Superior temporal gyrus (tissue), 1 donor: ENCODE measurements around the gene FAM13A.

ENCODE experiments used
- DNase-seq: peaks from one replicate; pipeline ENCODE4 v3.0.0-alpha.2; 2016; ENCODE audit errors: extremely low spot score

Gene FAM13A

GRCh38 chr4:88843067-88843685 lies 213.8 kb downstream of the FAM13A start:
- DNase-seq: no peak

GRCh38 chr4:88841635-88842034 lies 215.3 kb downstream of the FAM13A start:
- no peak for DNase-seq

GRCh38 chr4:88836216-88836615 lies 220.8 kb downstream of the FAM13A start:
- DNase-seq: no peak

DNA sequence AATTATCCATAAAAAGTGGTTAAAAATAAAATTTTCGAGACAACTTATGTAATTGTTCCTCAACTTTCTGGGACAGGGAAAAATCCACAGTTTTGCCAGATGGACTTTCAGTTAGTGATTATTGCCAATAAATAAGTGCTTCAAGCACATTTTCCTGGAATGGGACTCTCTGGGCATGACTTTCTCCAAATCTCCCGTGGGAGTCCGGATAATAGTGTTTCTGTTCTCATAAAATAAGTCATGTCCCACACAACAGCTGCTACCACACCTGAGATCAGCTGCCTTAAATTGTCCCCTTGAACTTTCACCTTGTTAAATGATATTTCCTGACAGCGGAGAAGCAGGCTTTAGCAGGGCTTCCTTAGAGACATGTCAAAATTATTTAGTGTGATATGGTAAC lies 226.0 kb downstream of the FAM13A start:
- no peak for DNase-seq

- DNase-seq: no peak
These were observed 226.4 kb downstream of the FAM13A start for GRCh38 chr4:88830598-88830997.

GRCh38 chr4:88828842-88829571 lies 228.0 kb downstream of the FAM13A start:
- no peak for DNase-seq

DNA sequence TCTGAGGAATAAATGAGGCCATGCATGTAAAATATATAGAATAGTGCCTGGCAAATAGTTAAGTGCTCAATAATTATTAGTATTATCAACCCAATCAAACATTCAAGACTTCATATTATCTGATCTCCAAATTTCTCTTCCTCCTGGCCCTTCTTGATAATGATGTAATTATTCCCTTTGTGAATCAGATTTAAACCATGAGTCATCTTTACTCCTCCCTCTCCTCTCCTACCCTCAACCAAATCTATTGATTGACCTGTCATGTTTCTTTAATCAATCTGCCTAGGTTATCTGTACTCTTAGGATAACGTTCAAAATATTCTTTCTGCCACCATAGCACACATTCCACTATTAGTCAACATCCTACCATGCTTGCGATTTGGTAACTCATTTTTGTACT lies 229.5 kb downstream of the FAM13A start:
- DNase-seq: no peak

- no peak for DNase-seq
These were observed 230.2 kb downstream of the FAM13A start for GRCh38 chr4:88826771-88827170.

DNA sequence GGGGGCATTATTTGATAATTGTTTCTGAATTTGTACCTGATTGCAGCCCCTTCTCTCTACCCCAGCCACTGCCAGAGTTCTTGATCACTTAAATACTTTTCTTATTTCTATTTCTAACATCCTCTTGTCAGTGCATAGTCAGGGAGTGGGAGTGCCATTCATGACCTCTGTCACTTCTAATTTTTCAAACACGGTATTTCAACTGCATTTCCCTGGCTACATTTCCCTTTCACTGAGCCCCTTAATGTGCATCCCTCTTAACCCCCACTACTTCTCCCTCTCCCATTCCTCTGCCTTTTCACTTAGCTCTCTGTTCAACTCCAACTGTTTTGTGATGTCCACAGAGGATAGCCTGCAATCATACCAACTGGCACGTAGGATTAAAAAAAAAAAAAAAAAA lies 231.1 kb downstream of the FAM13A start:
- DNase-seq: no peak

GRCh38 chr4:88823058-88823919 lies 233.7 kb downstream of the FAM13A start:
- DNase-seq: peak; percentile 86

- DNase-seq: peak; percentile 56
These were observed 234.8 kb downstream of the FAM13A start for GRCh38 chr4:88822034-88822789.

DNA sequence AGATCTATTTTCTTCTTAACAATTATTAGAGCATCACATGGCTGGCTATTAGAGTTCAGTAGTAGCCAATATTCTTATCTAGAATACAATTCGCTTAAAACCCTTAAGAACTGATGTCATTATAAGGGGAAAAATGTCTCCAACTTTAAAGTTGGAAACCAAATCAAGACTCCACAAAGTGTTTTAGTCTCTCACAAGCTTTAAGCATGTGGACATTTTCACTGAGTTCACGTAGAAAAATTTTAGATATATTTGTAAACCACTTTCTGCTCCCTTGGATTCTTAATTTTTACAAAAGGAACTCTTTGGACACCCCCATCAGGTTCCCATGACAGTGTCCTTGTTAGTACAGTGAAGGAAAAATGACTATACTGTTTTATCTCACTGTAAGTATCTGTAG lies 235.5 kb downstream of the FAM13A start:
- DNase-seq: peak; percentile 51

DNA sequence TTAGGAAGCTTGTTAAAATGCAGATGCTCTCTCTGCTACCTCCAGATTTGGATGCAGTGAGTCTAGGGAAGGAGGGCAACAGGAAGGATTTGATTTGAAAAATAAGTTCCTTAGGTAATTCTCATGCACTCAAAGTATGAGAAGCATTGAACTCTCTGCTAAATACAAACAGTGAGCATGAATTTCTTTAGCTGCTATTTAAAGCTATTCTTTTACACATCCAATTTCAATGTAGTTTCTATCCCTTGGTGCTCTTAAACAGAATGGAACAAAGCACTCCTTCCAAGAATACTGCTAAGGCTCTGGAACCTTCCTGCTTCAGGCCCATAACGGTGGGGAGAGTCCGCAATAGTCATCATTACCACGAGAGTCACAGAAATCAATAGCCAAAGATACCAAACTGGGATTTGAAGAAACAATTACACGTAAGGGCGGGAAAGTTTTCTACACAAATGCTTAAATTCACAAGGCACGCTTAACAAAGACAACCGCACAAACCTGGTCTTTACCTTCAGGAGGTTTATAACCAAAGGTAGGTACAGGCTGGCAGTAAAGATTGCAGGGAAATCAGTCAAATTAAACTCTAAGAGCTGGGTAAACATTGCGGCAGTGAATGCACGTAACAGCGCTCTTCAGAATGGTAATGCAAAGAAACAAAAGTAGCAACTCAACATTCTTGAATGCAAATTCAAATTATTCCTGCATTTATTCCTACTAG lies 236.1 kb downstream of the FAM13A start:
- peak; percentile 71 for DNase-seq

DNA sequence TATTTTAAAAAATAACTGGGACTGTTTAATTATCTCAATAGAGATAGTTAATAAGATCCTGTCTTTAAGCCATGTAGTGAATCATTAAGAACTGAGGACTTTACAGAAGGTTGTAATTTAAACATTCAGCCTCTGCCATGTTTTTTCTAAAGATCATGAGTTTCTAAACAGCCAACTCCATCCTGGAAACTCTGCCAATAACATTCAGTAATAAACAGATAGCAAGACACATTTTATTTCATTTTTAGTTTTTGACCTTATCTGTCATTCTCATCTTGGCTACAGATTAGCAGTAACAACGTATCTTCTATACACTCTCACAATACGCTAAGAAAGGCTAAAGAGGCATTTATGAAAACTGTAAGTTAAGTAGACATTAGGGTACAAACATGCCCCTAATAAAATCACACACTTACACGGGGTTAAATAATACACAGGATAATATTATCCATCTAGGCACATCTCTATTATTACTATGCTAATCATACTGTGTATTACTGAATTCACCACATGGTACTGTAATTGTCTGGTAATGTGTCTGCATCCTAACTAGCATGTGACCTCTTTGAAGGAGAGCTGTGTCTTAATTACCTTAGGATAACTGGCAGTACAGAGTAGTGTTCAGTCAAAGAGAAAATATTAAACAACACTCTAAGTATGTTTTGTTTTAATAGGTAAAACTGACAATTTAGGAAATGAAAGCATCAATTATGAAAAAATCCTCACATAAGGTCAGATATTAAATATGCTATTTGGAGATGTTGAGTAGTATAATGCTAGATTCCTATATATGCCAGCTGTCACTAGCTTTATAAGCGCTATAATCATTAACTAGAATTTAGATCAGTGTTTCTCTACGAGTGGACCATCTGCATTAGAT lies 236.9 kb downstream of the FAM13A start:
- DNase-seq: peak; percentile 38

DNA sequence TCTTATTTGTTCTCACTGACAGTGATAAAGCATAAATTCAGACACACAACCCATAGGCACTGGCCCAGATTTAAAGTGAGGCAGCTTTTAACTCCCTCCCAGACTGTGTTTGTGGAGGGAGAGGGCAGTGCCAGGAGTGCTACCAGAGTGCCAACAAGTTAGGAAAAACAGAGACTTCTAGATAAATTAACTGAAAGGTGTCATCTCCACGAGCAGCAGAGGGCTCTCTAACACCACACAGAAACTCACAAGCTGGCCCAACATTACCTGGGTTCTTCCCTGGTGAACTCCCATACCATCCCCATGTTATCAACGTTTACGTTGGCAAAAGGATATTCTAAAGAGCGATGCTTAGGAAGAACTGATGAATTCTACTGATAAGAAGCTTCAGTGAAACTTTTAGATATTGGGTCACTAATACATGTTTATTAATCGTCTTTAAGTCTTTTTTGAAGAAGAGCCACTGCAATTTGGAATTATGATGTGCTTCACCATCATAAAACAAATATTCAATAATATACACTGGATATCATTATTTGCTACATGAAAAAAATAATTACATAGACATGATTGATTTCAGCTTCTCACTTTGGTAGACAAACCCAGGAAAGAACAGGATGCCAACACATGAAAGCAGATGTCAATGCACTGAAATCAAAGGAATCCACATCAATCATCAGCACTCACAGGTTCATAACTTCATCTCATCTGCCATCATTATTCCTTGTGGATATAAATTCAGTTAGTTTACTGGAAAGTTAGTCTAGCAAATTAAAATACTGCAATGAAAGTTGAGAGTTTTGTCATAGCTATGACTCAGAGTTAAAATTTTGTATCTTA lies 238.1 kb downstream of the FAM13A start:
- peak; percentile 77 for DNase-seq

GRCh38 chr4:88817740-88818139 lies 239.2 kb downstream of the FAM13A start:
- DNase-seq: no peak

- DNase-seq: no peak
These were observed 240.6 kb downstream of the FAM13A start for GRCh38 chr4:88816360-88816759.

DNA sequence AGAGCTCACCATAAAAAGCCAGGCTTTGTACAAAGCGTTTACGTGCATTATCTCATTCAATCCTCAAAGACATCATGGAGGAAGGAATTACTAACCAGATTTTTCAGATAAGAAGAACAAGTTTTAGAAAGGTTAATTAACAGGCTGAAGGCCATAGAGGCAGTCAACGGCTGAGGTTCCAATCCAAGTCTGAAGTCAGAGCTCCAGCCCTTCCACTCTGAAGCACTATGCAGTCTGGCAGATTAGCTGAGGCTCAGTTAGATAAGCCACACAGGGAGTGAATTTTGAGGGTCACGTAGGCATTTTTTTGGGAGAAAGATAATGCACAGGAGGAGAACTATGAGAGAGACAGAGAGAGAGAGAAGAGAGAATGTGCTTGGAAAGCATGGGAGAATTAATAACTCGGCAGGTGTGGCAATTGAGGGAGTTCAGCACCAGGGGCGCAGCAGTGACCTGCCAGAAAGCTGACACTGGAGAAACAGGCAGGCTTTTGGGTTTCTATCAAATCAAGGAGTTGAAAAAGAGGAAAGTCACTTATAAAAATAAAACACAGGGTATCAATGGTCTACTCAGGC lies 242.9 kb downstream of the FAM13A start:
- DNase-seq: no peak

GRCh38 chr4:88813013-88813412 lies 244.0 kb downstream of the FAM13A start:
- no peak for DNase-seq
